ENCODE measurements around the gene EIF6.

The EIF6 gene

GRCh38 chr20:35320396-35321126 lies 36.0 kb upstream of the EIF6 start:
- no peaks in the 10 kb centered on the region; the same call in none of the 2 replicates for H3K36me3 ChIP-seq (ENCODE audit: control insufficient read depth, insufficient read depth, low read length)
- DNase-seq (ENCODE audit: extremely low read depth, insufficient read length) = no peak

GRCh38 chr20:35319871-35320197 lies 35.3 kb upstream of the EIF6 start:
- DNase-seq (ENCODE audit: extremely low read depth, insufficient read length) = no peak
- no peaks in the 10 kb centered on the region; the same call in none of the 2 replicates for H3K36me3 ChIP-seq (ENCODE audit: control insufficient read depth, insufficient read depth, low read length)
- H3K27me3 ChIP-seq (replicated peaks; ENCODE audit: control insufficient read depth, insufficient read depth, low read length) = no peaks in the 10 kb centered on the region
- no peak overlapping the region for H3K4me3 ChIP-seq (replicated peaks; ENCODE audit: low read depth, low read length)
- no peak for TF ChIP-seq CTCF (IDR thresholded peaks at IDR 0.05; ENCODE audit: insufficient read depth, low read length, poor library complexity, severe bottlenecking)

More at GRCh38 chr20:35320396-35321126, 36.0 kb upstream of the EIF6 start:
- Histone ChIP-seq H3K4me3 (replicated peaks; ENCODE audit: low read depth, low read length) (no peak overlapping the region), H3K27me3 (replicated peaks; ENCODE audit: control insufficient read depth, insufficient read depth, low read length) (no peaks in the 10 kb centered on the region)
- TF ChIP-seq CTCF (IDR thresholded peaks at IDR 0.05; ENCODE audit: insufficient read depth, low read length, poor library complexity, severe bottlenecking) = no peak

- no peak for TF ChIP-seq CTCF (IDR thresholded peaks at IDR 0.05; ENCODE audit: insufficient read depth, low read length, poor library complexity, severe bottlenecking)
- Histone ChIP-seq H3K27me3 (replicated peaks; ENCODE audit: control insufficient read depth, insufficient read depth, low read length) (no peaks in the 10 kb centered on the region), H3K36me3 (ENCODE audit: control insufficient read depth, insufficient read depth, low read length) (no peaks in the 10 kb centered on the region; the same call in none of the 2 replicates), H3K4me3 (replicated peaks; ENCODE audit: low read depth, low read length) (no peak overlapping the region)
- DNase-seq (ENCODE audit: extremely low read depth, insufficient read length) = no peak
These were observed 34.8 kb upstream of the EIF6 start for GRCh38 chr20:35319192-35319870.

GRCh38 chr20:35318502-35319157 lies 34.1 kb upstream of the EIF6 start:
- Histone ChIP-seq H3K4me3 (replicated peaks; ENCODE audit: low read depth, low read length) (no peak overlapping the region), H3K36me3 (ENCODE audit: control insufficient read depth, insufficient read depth, low read length) (no peaks in the 10 kb centered on the region; the same call in none of the 2 replicates), H3K27me3 (replicated peaks; ENCODE audit: control insufficient read depth, insufficient read depth, low read length) (no peaks in the 10 kb centered on the region)
- no peak for DNase-seq (ENCODE audit: extremely low read depth, insufficient read length)
- TF ChIP-seq CTCF (IDR thresholded peaks at IDR 0.05; ENCODE audit: insufficient read depth, low read length, poor library complexity, severe bottlenecking) = no peak

GRCh38 chr20:35317416-35318210 lies 33.0 kb upstream of the EIF6 start:
- Histone ChIP-seq H3K27me3 (replicated peaks; ENCODE audit: control insufficient read depth, insufficient read depth, low read length) (no peaks in the 10 kb centered on the region), H3K36me3 (ENCODE audit: control insufficient read depth, insufficient read depth, low read length) (no peaks in the 10 kb centered on the region; the same call in none of the 2 replicates), H3K4me3 (replicated peaks; ENCODE audit: low read depth, low read length) (no peak overlapping the region)
- no peak for DNase-seq (ENCODE audit: extremely low read depth, insufficient read length)
- TF ChIP-seq CTCF (IDR thresholded peaks at IDR 0.05; ENCODE audit: insufficient read depth, low read length, poor library complexity, severe bottlenecking) = no peak
